ENCODE data around the gene ITPR2. TPM values are rescaled to one million over a fixed set of nuclear protein-coding genes. Genes with fewer than 3 reads are reported as not detected.

The ITPR2 gene
- polyA plus RNA-seq, 1 of the 3 experiments (the other 2 are of a cell fraction): 2.3 TPM

- CTCF ChIA-PET: interaction anchor here (1.3 kb wide), 1 partner anchor 12 kb away, joined by 6 read pairs; no protein-coding TSS in a partner anchor
- no peak overlapping the region for H2AFZ ChIP-seq (ENCODE audit: low read depth)
- no peak overlapping the region for H3K4me2 ChIP-seq
- no peak overlapping the region for H3K4me3 ChIP-seq (ENCODE audit: low read depth in 2 of 2, low read length in 1 of 2)
- POLR2A ChIA-PET: no interaction called here
- no peaks in the 10 kb centered on the region for H3K9me2 ChIP-seq
- no peaks in the 10 kb centered on the region for H3K79me2 ChIP-seq (ENCODE audit: insufficient read depth)
- TF ChIP-seq TEAD4 (IDR thresholded peaks at IDR 0.05; ENCODE audit: borderline replicate concordance, insufficient read depth) (no peak), NFIC (IDR thresholded peaks at IDR 0.05; ENCODE audit: borderline replicate concordance) (no peak), SMC3 (IDR thresholded peaks at IDR 0.05; ENCODE audit: low read depth, low read length) (no peak), RCOR1 (IDR thresholded peaks at IDR 0.05; ENCODE audit: low read length) (no peak), FOSL2 (IDR thresholded peaks at IDR 0.05; ENCODE audit: borderline replicate concordance, low read depth) (no peak), USF2 (IDR thresholded peaks at IDR 0.05; ENCODE audit: borderline replicate concordance, low read depth, low read length) (no peak), REST (IDR thresholded peaks at IDR 0.05; ENCODE audit: low read depth, low read length) (no peak), NRF1 (IDR thresholded peaks at IDR 0.05; ENCODE audit: low read depth, low read length) (no peak), USF1 (IDR thresholded peaks at IDR 0.05; ENCODE audit: borderline replicate concordance, low read depth) (no peak), PBX3 (IDR thresholded peaks at IDR 0.05) (no peak), ZBTB33 (IDR thresholded peaks at IDR 0.05; ENCODE audit: borderline replicate concordance, low read depth) (no peak)
- no peaks in the 10 kb centered on the region for H3K27me3 ChIP-seq (ENCODE audit: insufficient read depth)
- no peaks in the 10 kb centered on the region for H3K9me3 ChIP-seq
- no peak overlapping the region for H3K9ac ChIP-seq
- H3K4me1 ChIP-seq (ENCODE audit: control insufficient read depth in 1 of 2, insufficient read depth in 2 of 2, low read depth in 1 of 2, low read length in 1 of 2): peaks cover 0 to 5% of the 10 kb centered on the region in 2 experiments; a peak in 1 of 4 replicates
- 94% methylated on average over 3 of the region's 3 CpGs for WGBS (ENCODE audit: low lambda C conversion rate)
- H3K36me3 ChIP-seq (replicated peaks in 1 of 2; ENCODE audit: control insufficient read depth in 1 of 2, insufficient read depth in 2 of 2, low read length in 1 of 2): no peaks in the 10 kb centered on the region
- no peak for DNase-seq
- H4K20me1 ChIP-seq (ENCODE audit: insufficient read depth): no peaks in the 10 kb centered on the region
- H3K27ac ChIP-seq (ENCODE audit: low read depth in 2 of 2, low read length in 1 of 2): no peak overlapping the region
- no peaks in the 10 kb centered on the region for H3F3A ChIP-seq (replicated peaks; ENCODE audit: insufficient read depth)
Measured at GRCh38 chr12:26512213-26512612, 320.8 kb downstream of the ITPR2 start.
